Measurements from ENCODE around the gene MYO1D. TPM values are rescaled to one million over a fixed set of nuclear protein-coding genes. Genes with fewer than 3 reads are reported as not detected.

MYO1D gene
- total and polyA plus RNA-seq, 2 of the 13 experiments (the other 11 are each of a cell fraction or from before 2014, with no cell fraction given), result 13.2 to 17.3 TPM

DNA sequence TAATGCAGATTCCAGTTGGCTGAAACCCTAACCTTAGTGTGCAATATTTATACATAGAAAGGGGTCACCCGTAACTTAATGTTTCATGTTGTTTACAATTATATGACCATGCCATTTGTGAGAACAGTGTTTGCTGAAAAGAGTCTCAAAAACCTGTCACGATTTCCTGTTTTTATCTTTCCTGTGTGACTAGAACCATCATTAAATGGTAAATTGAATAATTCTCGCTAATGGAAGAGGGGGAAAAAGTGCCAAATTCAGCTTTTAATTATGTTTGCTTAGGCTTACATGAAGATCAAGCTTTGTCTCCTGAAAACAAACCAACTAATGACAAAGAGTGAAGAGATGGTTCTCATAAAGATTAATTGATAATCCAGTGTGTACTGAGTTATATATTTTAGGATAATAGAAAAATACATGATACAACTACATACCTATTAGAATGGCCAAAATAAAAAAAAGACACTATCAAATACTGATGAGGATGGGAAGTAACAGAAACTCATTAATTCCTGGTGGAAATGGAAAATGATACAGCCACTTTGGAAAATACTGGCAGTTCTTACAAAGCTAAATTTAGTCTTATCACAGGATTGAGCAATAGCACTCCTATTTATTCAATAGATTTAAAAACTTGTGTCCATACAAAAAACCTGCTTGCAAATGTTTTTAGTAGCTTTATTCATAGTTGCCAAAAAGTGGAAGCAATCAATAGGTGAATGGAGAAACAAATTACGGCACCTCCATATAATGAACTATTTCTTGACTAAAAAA lies 248.5 kb downstream of the MYO1D start:
- Histone ChIP-seq H3K27me3 (ENCODE audit: control insufficient read depth in 1 of 2, insufficient read depth in 2 of 2, low read length in 2 of 2) (no peaks in the 10 kb centered on the region), H3K4me1 (ENCODE audit: insufficient read depth, low read length) (no peaks in the 10 kb centered on the region), H2AFZ (ENCODE audit: low read length) (no peak overlapping the region), H3K4me2 (ENCODE audit: low read depth, low read length) (no peak overlapping the region), H3K9ac (ENCODE audit: insufficient read depth, low read depth, low read length) (no peak overlapping the region), H3K36me3 (replicated peaks in 1 of 2; ENCODE audit: control insufficient read depth in 1 of 2, insufficient read depth in 2 of 2, low read length in 2 of 2) (no peaks in the 10 kb centered on the region), H3K4me3 (replicated peaks in 1 of 3; ENCODE audit: insufficient read depth in 1 of 3, low read depth in 2 of 3, low read length in 3 of 3) (no peak overlapping the region), H3K27ac (ENCODE audit: extremely low read length, insufficient read depth, low read length) (no peak overlapping the region), H3K9me3 (ENCODE audit: low read length) (no peaks in the 10 kb centered on the region), H4K20me1 (ENCODE audit: insufficient read depth, low read length) (no peaks in the 10 kb centered on the region), H3K79me2 (ENCODE audit: insufficient read depth, low read length) (no peaks in the 10 kb centered on the region)
- ATAC-seq (no peak), FAIRE-seq (no peak), DNase-seq (ENCODE audit: low spot score) (no peak)
- no TSS peak for BruUV-seq (replicated peaks)
- no peak for TF ChIP-seq NFKBIZ (CRISPR knock-in tag; IDR thresholded peaks at IDR 0.05)
- no peak for TF ChIP-seq GPBP1L1 (CRISPR knock-in tag; IDR thresholded peaks at IDR 0.05)
- TF ChIP-seq TARDBP (CRISPR knock-in tag; IDR thresholded peaks at IDR 0.05), result no peak
- TF ChIP-seq, protein P1, sequence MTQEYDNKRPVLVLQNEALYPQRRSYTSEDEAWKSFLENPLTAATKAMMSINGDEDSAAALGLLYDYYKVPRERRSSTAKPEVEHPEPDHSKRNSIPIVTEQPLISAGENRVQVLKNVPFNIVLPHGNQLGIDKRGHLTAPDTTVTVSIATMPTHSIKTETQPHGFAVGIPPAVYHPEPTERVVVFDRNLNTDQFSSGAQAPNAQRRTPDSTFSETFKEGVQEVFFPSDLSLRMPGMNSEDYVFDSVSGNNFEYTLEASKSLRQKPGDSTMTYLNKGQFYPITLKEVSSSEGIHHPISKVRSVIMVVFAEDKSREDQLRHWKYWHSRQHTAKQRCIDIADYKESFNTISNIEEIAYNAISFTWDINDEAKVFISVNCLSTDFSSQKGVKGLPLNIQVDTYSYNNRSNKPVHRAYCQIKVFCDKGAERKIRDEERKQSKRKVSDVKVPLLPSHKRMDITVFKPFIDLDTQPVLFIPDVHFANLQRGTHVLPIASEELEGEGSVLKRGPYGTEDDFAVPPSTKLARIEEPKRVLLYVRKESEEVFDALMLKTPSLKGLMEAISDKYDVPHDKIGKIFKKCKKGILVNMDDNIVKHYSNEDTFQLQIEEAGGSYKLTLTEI (CRISPR knock-in tag; conservative IDR thresholded peaks at IDR 0.05), result no peak
- TF ChIP-seq MED8 (CRISPR knock-in tag; IDR thresholded peaks at IDR 0.05; ENCODE audit: insufficient replicate concordance), result no peak
- no peak for TF ChIP-seq ZFP90 (CRISPR knock-in tag; IDR thresholded peaks at IDR 0.05; ENCODE audit: borderline replicate concordance)
- TF ChIP-seq, protein P2, sequence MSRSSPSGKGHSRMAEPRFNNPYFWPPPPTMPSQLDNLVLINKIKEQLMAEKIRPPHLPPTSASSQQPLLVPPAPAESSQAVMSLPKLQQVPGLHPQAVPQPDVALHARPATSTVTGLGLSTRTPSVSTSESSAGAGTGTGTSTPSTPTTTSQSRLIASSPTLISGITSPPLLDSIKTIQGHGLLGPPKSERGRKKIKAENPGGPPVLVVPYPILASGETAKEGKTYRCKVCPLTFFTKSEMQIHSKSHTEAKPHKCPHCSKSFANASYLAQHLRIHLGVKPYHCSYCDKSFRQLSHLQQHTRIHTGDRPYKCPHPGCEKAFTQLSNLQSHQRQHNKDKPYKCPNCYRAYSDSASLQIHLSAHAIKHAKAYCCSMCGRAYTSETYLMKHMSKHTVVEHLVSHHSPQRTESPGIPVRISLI (CRISPR knock-in tag; IDR thresholded peaks at IDR 0.05; ENCODE audit: borderline replicate concordance), result no peak
- no peak for TF ChIP-seq SIX1 (CRISPR knock-in tag; IDR thresholded peaks at IDR 0.05; ENCODE audit: borderline replicate concordance)
- no peak for TF ChIP-seq IKZF1 (IDR thresholded peaks at IDR 0.05)
- intact Hi-C loops (cut with micrococcal nuclease; ENCODE audit: unreplicated experiment) (no loop called here), in situ Hi-C loops (cut with HindIII; ENCODE audit: extremely low pct_ligation_motif_present, low pct_unique_long_range_greater_than_20kb) (no loop called here)
- ChIA-PET POLR2A (no interaction called here), CTCF (ENCODE audit: low intra/inter-chr PET ratio, low total read pairs) (no interaction called here)
- WGBS (ENCODE audit: low lambda C conversion rate), result 94% methylated on average over 4 of the region's 4 CpGs

All from HepG2 (cell line).